Gastrocnemius medialis (tissue), 4 donors: ENCODE results near the gene PLCB3.

Experiments
- CTCF ChIP-seq, 5 experiments: fragments of 450-650 bp in 3 of 5; fragments of 200-600 bp in 2 of 5; sonication (generic) in 2 of 5; IDR thresholded peaks in 4 of 5; conservative IDR thresholded peaks in 1 of 5; 1 replicate in 4 of 5; 2 replicates in 1 of 5; pipeline ENCODE4 v1.5.1; 2016 to 2019; ENCODE audit warnings: antibody characterized with exemption in 5 of 5, mild to moderate bottlenecking in 3 of 5, moderate library complexity in 3 of 5
- POLR2A ChIP-seq, 2 donors: fragments of 450-650 bp; IDR thresholded peaks; one replicate each; pipeline ENCODE4 v1.6.1; 2017; ENCODE audit warnings: antibody characterized with exemption in 2 of 2, mild to moderate bottlenecking in 2 of 2, moderate library complexity in 2 of 2

- TF ChIP-seq CTCF (IDR thresholded peaks at IDR 0.05 in 4 of 5, conservative IDR thresholded peaks at IDR 0.05 in 1 of 5) = no peak
- no peak for TF ChIP-seq POLR2A (IDR thresholded peaks at IDR 0.05)
Measured at GRCh38 chr11:64289002-64289564, 37.8 kb downstream of the PLCB3 start.
